BE2C (cell line): ENCODE results near the gene GASK1B.

ENCODE experiments used
- DNase-seq: peaks from one replicate; pipeline ENCODE4 v3.0.0-alpha.2; 2020
- H3K27me3 ChIP-seq: fragments of 250-450 bp; sonication (Bioruptor Pico); 2 replicates; pipeline ENCODE4 v1.5.1; 2020; ENCODE audit warnings: mild to moderate bottlenecking
- H3K36me3 ChIP-seq: fragments of 250-450 bp; sonication (Bioruptor Pico); 2 replicates; pipeline ENCODE4 v1.5.1; 2020; ENCODE audit warnings: mild to moderate bottlenecking
- H3K4me1 ChIP-seq: fragments of 250-450 bp; sonication (Bioruptor Pico); 2 replicates; pipeline ENCODE4 v1.5.1; 2020
- H3K4me3 ChIP-seq: 2 replicates; pipeline ENCODE4 v1.5.1; 2011; ENCODE audit warnings: low read depth, low read length
- H3K9me3 ChIP-seq: fragments of 250-450 bp; sonication (Bioruptor Pico); 2 replicates; pipeline ENCODE4 v1.5.1; 2020
- CTCF ChIP-seq: IDR thresholded peaks from 2 replicates; pipeline ENCODE4 v1.5.1; 2012; ENCODE audit warnings: mild to moderate bottlenecking, low read depth, low read length

GASK1B gene

GRCh38 chr4:158139086-158139485, 33.7 kb downstream of the GASK1B start:
- Histone ChIP-seq H3K9me3 (no peaks in the 10 kb centered on the region), H3K36me3 (no peaks in the 10 kb centered on the region), H3K4me1 (no peaks in the 10 kb centered on the region), H3K4me3 (no peak overlapping the region), H3K27me3 (no peaks in the 10 kb centered on the region)
- no peak for DNase-seq
- TF ChIP-seq CTCF, result no peak

- no peak for TF ChIP-seq CTCF
- Histone ChIP-seq H3K36me3 (no peaks in the 10 kb centered on the region), H3K27me3 (no peaks in the 10 kb centered on the region), H3K4me3 (no peak overlapping the region), H3K9me3 (no peaks in the 10 kb centered on the region), H3K4me1 (no peaks in the 10 kb centered on the region)
- no peak for DNase-seq
Observed at GRCh38 chr4:158134222-158134621, 38.6 kb downstream of the GASK1B start.

- no peaks in the 10 kb centered on the region for H3K4me1 ChIP-seq
- no peaks in the 10 kb centered on the region for H3K36me3 ChIP-seq
- no peaks in the 10 kb centered on the region for H3K9me3 ChIP-seq
- no peak for DNase-seq
- no peaks in the 10 kb centered on the region for H3K27me3 ChIP-seq
- no peak overlapping the region for H3K4me3 ChIP-seq
- TF ChIP-seq CTCF, result no peak
Observed at GRCh38 chr4:158133551-158133950, 39.3 kb downstream of the GASK1B start.

GRCh38 chr4:158131027-158131426, 41.8 kb downstream of the GASK1B start:
- Histone ChIP-seq H3K36me3 (no peaks in the 10 kb centered on the region), H3K9me3 (no peaks in the 10 kb centered on the region), H3K27me3 (no peaks in the 10 kb centered on the region), H3K4me3 (no peak overlapping the region), H3K4me1 (no peaks in the 10 kb centered on the region)
- DNase-seq, result no peak
- TF ChIP-seq CTCF, result no peak

GRCh38 chr4:158130204-158130603, 42.6 kb downstream of the GASK1B start:
- no peak for TF ChIP-seq CTCF
- DNase-seq, result no peak
- H3K9me3 ChIP-seq, result no peaks in the 10 kb centered on the region
- H3K4me1 ChIP-seq, result no peaks in the 10 kb centered on the region
- H3K4me3 ChIP-seq, result no peak overlapping the region
- no peaks in the 10 kb centered on the region for H3K27me3 ChIP-seq
- no peaks in the 10 kb centered on the region for H3K36me3 ChIP-seq

- no peaks in the 10 kb centered on the region for H3K9me3 ChIP-seq
- H3K27me3 ChIP-seq, result no peaks in the 10 kb centered on the region
- TF ChIP-seq CTCF, result no peak
- no peaks in the 10 kb centered on the region for H3K4me1 ChIP-seq
- H3K36me3 ChIP-seq, result no peaks in the 10 kb centered on the region
- no peak for DNase-seq
- no peak overlapping the region for H3K4me3 ChIP-seq
Observed at GRCh38 chr4:158129694-158130093, 43.1 kb downstream of the GASK1B start.
